Right ventricle myocardium inferior (tissue), 1 donor: ENCODE measurements around the gene EXTL1. TPM values are rescaled to one million over a fixed set of nuclear protein-coding genes. Genes with fewer than 3 reads are reported as not detected.

Source experiments
- ATAC-seq: fragments of 200-7000 bp; cut with Tn5 transposase; one replicate; pipeline ENCODE4 v1.9.1; 2020; ENCODE audit warnings: mild to moderate bottlenecking, moderate library complexity
- DNase-seq: peaks from one replicate; pipeline ENCODE4 v3.0.0; 2021; ENCODE audit errors: missing footprints
- intact Hi-C: fragments of 100-400 bp; cut with DNase I; formaldehyde crosslinking; loops from one replicate; pipeline ENCODE4 v1.11.0; 2022
- total RNA-seq: library from RNA; stranded (reverse); fragmentation: NEBNext Ultra II Directional; extraction: Animal tissue kit (Norgen Biotek cat#: 25700); gene quantifications from one replicate; pipeline ENCODE4 v1.2.1, GENCODE V29; 2021
- donor health status: DM: no; HTN: yes; CAD: no; lungs with severe emphysema.

Gene EXTL1
- total RNA-seq, 1 donor from 2014 or later = 11.2 TPM

GRCh38 chr1:26053718-26054560, 32.4 kb downstream of the EXTL1 start:
- DNase-seq (no peak), ATAC-seq (no peak)
- intact Hi-C loops = no loop called here

DNA sequence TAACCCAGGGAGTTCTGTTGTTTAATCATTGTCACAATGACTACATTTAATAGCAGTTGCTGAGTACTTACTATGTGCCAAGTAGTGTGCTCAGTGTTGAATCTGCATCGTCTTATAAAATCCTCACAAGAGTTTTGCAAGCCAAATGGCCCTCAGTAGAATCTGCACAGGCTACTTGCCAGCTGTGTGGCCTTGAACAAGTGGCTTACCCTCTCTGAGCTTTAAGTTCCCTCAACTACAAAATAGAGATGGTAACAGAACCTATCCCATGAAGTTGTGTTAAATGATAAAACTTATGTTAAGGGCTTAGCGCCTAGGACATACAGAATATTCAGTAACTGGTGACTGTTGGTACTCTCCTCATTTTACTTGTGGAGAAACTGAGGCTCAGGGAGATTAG, 33.5 kb downstream of the EXTL1 start:
- ATAC-seq (no peak), DNase-seq (no peak)
- intact Hi-C loops = no loop called here

DNA sequence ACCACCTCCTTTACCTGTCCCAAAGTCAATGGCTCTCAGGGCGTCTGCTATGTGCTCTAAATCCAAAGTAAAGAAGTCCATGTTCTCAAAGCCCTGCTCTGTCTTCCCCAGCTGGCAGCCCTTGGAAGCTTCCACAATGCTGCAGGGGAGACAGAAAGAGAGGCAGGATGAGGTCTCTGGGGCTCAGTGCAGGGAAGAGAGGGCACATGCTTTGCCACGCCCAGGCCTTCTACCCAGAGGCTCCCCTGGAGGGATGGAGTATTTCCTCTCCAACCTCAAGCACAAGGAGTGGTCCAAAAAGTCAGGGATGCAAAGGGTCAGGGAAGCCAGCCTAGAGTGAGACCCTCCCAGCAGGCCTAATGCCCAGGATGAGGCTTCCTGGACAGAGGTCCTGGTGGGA, 35.6 kb downstream of the EXTL1 start:
- intact Hi-C loops = no loop called here

GRCh38 chr1:26058052-26058595, 36.5 kb downstream of the EXTL1 start:
- no peak for ATAC-seq
- DNase-seq = no peak
- intact Hi-C loops = no loop called here

More for the DNA sequence above, 35.6 kb downstream of the EXTL1 start:
- DNase-seq (no peak), ATAC-seq (no peak)

- ATAC-seq = no peak
- intact Hi-C loops = no loop called here
- DNase-seq = no peak
These were observed 38.3 kb downstream of the EXTL1 start for GRCh38 chr1:26059906-26060305.

GRCh38 chr1:26060832-26061574, 39.4 kb downstream of the EXTL1 start:
- no peak for DNase-seq
- intact Hi-C loops = no loop called here
- no peak for ATAC-seq

DNA sequence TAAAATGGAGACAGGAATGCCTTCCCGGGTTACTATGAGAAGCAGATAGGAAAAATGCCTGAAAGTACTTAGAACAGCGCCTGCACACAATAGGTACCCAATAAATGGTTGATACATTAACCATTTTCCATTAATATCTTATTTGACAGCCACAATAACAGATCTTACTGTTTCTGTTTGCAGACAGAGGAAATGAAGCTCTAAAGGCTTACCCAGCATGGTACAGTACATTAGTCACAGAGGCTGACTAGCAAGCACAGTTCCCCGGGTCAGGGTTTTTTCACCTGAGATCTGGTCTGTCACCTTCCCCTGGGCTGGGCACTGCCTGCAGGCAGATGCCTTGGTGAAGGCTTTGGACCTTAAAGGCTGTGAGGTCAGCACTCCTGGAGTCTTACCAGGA, 43.0 kb downstream of the EXTL1 start:
- intact Hi-C loops = no loop called here
- no peak for DNase-seq
- ATAC-seq = no peak

GRCh38 chr1:26066160-26066559, 44.6 kb downstream of the EXTL1 start:
- intact Hi-C loops = loop anchor here (2.0 kb wide), 1 partner anchor 29 kb away; no protein-coding TSS in a partner anchor
- DNase-seq = no peak
- no peak for ATAC-seq

- peak; percentile 78 for DNase-seq
- intact Hi-C loops = loop anchor here (1.0 to 2.0 kb wide), 3 partner anchors 17 to 30 kb away; no protein-coding TSS in a partner anchor
- ATAC-seq = peak; percentile 90
These were observed 45.3 kb downstream of the EXTL1 start for GRCh38 chr1:26066857-26067256.

DNA sequence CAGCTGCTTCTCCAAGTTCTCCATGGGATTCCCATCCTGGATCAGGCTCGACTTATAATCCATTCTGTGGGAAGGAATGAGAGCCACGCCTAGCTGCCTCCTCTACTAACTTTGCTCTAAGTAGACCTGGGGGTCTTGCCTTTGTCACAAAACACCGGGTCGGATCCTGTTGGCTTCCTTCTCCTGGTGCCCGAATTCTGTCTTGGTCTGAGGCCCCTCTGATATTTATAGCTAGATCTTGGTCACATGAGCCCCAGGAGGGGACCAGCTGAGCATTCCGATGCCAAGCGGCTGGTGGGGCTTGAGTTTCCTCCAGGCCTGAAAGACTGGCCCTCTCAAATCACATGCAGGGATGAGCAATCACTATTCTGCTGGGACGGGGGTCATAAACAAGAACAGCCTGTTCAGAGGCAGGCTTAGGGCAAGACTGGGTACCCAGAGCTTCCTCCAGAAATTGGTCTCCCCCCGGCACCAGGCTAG, 45.9 kb downstream of the EXTL1 start, which contains the start of gene TRIM63:
TRIM63 (minus strand) TSS at position 199 of the 480 bp plus-strand sequence; CDS start at position 63, 136 bp downstream.
- intact Hi-C loops = loop anchor here (1.0 to 2.0 kb wide), 3 partner anchors 17 to 31 kb away; no protein-coding TSS in a partner anchor
- ATAC-seq = peak; percentile 65
- no peak for DNase-seq

DNA sequence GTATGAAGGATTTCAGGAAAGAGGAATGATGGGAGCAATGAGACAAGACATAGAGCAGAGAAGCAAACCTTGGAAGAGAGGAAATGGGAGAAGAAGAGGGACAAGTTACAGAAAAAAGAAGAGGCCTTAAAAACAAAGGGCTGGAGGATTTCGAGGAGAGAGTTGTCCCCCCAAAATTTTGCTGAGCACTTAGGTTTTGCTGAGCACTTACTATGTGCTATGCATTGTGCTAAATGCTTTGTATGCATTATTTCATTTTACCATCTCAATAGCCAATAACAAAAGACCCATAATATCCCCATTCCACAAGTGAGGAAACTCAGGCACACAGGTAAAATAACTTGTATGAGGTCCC, 48.3 kb downstream of the EXTL1 start:
- intact Hi-C loops = no loop called here
- no peak for ATAC-seq
- DNase-seq = no peak

DNA sequence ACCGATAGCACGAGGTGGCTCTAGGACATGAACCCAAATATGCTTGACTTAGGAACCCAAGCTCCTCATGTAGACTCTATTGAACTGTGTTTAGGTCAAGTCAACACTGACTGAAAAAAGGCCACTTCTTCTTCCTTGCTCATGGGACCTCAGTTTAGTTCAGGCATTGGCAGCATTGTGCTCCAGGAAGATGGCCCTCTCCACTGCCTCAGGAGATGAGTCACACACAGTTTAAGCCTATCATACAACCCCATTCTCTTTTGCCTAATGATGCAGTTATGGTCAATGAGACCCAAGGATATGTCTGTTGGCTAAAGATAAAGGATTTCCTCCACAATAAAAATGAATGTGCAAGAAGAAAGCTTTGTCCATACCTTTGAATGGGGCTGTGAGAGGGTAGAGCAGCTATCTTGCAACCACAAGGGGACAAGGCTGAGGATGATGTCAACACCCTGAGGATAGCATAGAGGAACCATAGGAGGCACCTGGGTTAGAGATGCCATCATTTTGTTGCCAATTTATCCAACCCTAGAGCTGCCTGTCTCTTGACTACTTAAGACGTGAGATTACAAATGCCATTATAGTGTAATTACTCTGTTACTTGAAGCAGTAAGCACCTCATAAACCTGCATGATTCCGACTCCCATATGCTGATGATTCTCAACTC, 48.9 kb downstream of the EXTL1 start:
- DNase-seq = no peak
- intact Hi-C loops = no loop called here
- no peak for ATAC-seq

DNA sequence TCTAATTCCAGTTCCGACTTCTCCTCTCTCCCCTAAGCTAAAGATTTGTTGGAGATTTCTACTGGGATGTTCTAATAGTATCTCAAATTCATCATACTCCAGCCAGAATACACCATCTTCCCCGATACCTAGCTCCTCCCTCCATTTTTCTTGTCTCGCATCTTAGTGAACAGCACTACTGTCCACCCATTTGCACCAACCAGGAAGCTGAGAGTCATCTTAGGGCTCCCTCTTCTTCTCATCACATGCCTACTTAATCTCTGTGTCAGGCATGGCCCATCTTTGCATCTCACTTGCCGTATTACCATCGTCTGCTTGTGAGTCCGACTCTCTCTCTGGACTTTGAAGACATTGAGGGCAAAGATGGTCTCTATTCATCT, 49.4 kb downstream of the EXTL1 start:
- intact Hi-C loops = no loop called here
- no peak for ATAC-seq
- DNase-seq = no peak

DNA sequence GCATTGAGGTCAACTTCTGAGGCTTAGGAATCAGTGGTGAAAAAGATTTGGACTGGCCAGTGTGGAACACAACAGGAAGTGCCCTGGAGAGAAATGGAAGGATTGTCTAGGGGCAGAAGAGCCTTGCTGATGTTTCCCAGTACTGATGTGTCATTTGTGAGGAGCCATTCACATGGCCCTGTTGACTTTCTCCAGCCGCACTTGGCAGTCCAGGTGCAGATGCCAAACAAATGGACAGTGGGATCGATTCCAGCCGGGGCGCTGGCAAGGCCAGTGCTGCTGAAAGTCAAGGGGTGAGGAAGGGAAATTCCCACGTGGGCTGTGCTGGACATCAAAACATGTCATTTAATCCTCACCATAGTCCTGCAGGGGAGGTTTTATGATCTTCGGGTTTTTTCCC, 50.7 kb downstream of the EXTL1 start:
- intact Hi-C loops = no loop called here
- ATAC-seq (peak; percentile 29), DNase-seq (no peak)

DNA sequence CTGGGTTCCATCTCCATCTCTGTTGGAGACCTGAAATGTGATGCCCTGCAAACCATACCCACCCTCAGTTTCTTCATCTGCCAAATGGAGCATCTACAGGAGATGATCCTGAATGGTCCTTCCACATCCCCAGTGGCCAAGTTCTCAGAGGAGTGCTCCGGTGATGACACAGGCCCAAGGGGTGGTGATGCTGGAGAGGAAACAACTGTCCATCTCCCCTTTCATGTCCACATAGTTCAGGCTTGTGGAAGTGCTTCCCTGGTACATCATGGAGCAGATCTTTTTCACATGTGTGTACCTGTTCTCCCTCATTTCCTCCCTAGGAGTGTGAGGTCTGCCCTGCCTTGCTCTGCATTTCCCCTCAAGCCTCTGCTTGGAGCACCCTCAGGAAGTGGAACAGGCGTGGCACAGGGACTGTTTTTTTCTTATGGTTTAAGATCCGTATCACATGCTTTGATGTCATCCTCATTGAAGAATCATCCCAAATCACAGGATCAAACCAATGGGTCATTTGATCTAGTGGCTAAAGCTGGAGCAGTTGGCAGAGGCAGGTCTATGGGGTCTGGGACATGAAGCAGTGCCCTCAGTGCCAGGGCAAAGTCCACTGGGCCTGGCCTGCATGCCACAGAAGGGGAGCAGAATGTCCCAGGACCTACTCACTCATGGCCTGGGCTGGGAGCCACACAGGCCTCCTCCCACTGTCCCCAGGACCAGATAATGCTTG, 54.0 kb downstream of the EXTL1 start:
- intact Hi-C loops = no loop called here
- ATAC-seq = peak; percentile 83
- DNase-seq = no peak

DNA sequence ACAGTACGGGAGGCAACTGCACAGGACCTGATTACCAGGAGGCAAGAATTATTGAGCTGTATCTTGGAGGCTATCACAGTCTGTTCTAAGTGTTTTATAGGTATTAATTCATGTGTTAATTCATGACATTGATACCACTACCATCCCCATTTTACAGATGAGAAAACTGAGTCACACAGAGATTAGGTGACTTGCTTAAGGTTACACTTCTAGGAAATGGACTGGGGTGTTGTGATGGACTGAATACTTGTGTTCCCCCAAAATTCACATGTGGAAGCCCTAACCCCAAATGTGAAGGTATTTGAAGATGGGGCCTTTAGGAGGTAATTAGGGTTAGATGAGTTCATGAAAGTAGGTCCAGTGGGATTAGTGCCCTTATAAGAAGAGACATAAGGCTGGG, 55.9 kb downstream of the EXTL1 start:
- DNase-seq (no peak), ATAC-seq (no peak)
- intact Hi-C loops = no loop called here

DNA sequence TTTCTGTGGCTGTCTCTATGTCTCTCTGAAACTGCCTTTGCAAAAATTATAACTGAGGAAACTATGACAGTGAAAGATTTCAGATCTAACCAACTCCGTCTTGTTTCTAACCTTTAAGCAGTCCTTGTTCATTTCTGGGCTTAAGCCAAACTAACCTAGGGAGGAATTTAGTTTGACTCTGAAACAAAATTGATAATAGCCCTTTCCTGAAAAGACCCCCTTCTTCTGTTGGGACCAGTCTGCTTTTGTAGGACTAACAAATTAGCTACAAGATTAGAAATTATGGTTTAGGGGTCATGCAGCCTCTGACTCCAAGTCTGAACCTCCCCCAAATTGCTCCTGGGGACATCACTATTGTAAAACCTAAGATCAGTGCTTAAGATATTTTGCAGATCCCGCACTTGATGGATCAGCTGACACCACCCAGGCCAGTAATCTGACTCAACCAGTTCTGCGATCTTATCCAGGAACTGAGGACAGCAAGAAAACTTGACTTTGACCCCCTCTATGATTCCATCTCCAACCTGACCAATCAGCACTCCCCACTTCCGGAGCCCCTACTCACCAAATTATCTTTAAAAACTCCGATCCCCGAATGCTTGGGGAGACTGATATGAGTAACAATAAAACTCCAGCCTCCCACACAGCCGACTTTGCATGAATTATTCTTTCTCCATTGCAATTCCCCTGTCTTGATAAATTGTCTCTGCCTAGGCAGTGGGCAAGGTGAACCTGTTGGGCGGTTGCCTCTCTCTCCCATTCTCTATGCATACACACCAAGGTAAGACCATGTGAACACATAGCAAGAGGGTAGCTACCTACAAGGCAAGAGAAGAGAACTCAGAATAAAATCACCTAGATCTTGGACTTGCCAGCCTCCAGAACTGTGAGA, 57.0 kb downstream of the EXTL1 start:
- intact Hi-C loops = no loop called here
- DNase-seq = no peak
- no peak for ATAC-seq

DNA sequence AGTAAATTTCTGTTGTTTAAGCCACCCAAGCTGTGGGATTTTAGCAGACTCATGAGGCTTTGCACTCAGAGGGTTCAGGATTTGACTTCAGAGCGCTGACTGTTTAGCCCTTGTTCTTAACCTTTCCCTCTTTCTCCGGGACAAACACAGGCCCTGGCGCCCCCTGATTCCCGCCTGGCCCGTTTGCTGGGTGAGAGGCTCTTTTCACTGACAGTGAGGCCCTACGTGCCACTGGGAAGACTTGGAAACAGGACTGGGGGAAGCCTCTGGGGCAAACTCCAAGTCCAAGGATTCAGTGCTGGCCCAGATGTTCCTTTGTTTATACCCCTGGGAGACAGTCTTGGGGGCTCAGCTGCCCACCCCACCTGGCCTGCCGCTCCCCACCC, 57.6 kb downstream of the EXTL1 start:
- intact Hi-C loops = no loop called here
- no peak for ATAC-seq
- no peak for DNase-seq
